T follicular helper cell (primary cell): ENCODE results near the gene AP3S2.
"Not testable (repeated sequence)": the region's sequence is repeated elsewhere in the genome, so short reads cannot be mapped to it uniquely, and the experiment has no call there.

ENCODE experiments used
- DNase-seq: peaks from one replicate; pipeline ENCODE4 v3.0.0-alpha.2; 2020; ENCODE audit warnings: low read depth

The AP3S2 gene

DNA sequence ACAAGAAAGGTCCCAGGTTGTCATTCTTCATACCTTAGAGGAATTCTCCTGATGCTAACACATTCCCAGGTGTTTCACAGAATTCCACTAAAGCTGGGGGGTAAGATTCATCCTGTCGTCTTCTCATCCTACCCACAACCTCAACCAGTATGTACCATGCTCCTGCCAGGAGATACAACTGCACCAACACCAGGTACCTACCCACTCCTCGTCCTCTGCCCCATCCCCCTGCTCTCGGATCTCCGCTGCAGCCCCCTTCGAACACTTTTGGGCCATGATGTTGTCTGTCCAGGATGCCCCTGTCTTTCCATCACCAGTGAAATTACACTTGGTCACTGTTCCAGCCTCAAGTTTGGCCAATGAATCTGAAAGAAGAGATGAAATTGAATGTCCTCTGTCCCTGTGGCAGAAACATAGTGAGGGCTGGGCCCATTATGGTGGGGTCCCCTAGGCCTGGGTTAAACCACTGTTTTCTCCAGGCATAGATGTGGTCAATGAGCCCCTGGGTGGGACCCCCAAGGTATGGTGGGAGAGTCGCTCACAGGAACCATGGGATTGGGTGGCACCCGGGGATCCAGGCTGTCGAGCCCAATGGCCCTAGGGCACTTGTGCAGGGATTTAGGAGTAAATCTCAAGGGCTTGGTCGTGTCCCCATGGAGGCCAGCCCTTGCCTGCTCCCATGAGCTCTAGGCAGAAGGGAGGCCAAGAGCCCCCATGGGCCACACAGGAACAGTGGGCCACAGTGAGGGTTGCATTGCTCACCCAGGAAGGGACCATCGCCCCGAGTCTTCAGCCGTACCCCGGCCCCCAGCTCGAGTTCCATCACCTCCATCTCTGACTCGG lies 9.4 kb upstream of the AP3S2 start:
- no peak for DNase-seq

DNA sequence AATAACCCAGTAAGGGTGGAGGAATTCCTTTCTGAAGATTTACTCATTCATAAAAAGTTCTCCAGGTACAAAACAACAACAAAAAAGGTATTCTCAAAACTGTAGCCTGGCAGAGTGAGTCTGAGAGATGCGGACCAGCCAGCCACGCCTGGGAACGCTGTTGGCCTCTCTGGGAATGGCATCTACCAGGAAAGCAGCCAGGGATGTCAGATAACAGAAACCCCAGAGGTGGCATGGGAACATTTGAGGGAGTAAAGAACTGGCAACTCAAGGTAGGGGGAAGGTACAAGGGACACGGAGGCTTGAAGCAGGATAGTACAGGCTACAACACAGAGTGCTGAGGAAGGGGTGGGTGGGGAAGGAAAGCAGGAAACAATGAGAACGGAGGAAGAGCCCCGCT lies 7.1 kb upstream of the AP3S2 start:
- DNase-seq, result no peak

DNA sequence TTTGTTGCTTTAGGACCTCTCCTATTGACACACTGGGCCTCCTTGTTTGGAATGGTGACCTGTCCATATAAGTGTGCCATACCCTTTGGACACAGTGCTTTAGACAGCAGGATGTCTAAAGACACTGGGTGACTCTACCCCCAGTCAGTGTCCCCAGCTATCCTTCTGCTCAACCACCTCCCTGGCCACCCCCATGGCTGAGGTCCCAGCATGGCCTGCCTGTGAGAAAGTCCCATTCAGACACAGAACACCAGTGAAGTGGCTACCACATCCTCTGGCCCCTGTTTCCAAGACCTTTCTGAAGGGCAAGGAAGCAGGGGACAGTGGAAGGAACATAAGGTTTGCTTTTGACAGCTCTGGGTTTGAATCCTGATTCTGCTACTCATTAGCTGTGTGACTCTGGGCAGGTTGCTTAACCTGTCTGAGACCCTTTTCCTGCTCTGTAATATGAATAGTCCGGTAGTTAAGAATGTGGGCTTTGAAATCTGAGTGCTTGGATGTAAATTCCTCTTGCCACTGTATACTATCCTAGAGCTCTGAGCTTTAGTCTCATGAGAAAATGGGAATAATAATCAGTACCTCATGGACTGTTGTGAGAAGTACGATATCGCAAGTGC lies 6.3 kb upstream of the AP3S2 start:
- DNase-seq, result no peak

DNA sequence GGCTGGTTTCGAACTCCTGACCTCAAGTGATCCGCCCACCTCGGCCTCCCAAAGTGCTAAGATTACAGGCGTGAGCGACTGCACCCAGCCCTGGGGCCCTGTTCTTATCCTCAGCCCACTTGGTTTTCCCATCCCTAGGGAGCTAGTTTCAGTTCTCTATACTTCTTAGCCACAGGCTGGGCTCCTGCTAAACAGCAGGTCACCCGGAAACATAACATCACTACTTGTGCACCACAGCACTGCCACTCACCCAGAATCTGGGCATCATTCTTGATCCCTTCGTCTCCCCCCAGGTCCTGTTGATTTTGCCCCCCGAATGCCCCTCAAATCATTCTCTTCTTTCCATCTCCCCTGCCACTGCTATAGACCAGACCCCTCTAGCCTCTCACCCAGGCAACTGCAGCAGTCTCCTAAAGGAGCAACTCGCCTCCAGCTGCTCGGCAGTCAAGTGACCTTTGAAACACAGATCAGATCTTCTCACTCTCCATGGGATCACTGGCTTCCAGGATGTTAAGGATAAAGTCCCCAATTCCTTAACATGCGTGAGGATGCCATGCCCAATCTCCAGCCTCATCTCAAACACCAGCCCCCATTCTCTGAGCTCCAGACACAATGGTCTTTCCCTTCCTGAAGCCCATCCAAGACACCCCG lies 5.6 kb upstream of the AP3S2 start:
- DNase-seq, result no peak

DNA sequence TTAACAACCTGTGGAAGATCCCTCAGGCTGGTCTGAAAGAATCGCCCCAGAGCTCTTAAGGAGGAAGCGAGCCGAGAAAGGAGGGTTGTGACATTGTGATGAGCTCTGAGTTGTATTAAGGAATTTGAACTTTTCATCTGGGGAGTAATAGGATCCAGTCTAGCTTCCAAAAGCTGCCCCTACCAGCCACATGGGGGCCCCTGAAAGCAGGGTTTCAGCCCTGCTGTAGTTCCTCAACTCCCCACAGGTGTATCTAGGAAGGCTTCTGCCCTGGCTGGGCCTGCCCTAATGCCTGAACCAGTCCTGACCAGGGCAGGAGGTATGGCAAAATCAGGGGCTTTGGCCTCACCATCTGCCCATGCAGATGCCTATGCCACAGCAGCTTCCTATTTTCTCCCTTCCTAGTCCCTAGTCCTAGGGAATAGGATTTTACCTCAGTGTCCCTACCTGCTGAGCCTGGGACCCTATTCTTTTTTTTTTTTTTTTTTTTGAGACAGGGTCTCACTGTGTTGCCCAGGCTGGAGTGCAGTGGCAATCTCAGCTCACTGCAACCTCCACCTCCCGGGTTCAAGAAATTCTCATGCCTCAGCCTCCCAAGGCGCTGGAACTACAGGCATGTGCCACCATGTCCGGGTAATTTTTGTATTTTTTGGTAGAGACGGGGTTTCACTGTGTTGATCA lies 5.0 kb upstream of the AP3S2 start:
- peak; percentile 32 for DNase-seq

DNA sequence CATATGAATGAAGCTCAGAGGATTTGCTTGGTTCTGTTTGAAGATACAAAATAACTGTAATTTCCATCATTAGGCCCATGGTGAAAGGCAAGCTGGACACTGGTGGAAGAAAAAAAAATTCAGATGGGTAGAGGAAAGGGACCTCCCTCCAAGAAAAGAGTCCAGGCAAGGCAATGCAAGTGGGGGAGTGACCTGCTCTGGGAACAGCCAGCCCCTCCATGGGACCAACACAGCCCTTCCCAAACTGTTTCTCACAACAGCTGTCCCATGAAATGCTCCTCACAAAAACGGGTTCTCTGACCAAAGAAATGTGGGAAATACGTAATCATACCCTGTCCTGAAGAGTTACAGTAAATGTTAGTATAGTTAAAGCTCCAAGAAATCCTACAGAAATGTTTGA lies 4.4 kb upstream of the AP3S2 start:
- DNase-seq, result no peak

DNA sequence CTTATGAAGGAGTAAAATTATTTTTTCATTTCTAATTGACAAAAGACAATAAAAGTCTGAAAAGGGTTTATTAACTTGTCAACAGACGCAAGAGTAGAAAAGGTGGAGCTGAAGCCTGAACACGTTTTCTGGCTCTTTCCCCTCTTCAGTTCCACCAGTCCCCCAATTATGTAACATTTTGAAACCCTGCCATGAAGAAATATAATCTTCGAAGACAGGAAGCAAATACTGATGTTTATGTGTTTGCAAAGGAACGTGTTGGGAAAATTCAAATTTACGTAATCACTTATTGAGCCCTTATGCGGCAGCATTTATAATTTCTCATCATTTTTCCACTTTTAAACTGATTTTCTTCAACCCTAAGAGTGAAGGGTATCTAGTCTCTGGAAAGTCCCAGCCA lies 767 bp downstream of the AP3S2 start:
- no peak for DNase-seq

DNA sequence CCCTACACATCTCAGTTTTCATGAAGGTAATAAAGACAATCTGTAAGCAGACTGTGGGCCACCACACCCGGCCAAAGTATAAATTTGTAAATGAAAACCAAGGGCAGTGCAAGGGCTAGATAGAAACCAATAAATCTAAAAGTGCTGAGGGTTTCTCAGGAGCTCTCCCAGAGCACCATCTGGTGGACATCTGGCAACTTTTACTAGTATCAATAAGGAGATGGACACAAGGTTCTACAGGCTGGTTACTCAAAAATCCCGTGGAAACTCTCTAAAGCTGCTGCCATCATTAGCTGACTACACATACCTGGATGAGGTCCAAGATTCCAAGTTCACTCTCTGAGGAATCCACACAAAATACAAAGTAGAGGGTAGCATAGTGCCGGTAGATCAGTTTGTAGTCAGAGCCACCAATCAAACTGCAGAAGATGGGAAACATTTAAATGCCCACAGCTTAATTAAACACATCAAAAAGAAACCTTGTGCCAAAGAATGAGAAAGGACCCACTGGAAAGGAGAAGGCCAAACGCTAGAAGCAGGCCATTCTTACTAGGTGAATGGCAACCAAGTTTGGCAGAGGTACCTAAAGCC lies 5.5 kb downstream of the AP3S2 start:
- no peak for DNase-seq

DNA sequence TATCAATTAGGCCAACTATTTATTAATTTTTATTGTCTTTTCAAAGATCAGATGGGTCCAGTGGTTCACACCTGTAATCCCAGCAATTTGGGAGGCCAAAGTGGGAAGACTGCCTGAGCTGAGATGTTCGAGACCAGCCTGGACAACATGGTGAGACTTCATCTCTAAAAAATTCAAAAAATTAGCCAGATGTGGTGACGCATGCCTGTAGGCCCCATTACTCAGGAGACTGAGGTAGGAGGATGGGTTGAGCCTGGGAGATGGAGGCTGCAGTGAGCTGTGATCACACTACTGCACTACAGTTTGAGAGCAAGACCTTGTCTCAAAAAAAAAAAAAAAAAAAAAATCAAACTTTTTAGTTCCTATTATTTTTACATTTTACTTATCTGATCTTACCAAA lies 8.2 kb downstream of the AP3S2 start:
- DNase-seq, result no peak

DNA sequence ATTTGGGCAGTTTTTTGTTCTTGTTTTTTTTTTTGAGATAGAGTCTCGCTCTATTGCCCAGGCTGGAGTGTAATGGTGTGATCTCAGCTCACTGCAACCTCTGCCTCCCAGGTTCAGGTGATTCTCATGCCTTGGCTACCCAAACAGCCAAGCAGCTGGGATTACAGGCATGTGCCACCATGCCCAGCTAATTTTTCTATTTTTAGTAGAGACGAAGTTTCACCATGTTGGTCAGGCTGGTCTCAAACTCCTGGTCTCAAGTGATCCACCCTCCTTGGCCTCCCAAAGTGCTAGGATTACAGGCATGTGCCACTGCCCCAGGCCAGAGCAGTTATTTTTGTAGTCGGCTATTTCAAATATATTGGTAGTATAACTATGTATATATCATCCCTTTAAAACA lies 8.6 kb downstream of the AP3S2 start:
- DNase-seq, result not testable (repeated sequence)

DNA sequence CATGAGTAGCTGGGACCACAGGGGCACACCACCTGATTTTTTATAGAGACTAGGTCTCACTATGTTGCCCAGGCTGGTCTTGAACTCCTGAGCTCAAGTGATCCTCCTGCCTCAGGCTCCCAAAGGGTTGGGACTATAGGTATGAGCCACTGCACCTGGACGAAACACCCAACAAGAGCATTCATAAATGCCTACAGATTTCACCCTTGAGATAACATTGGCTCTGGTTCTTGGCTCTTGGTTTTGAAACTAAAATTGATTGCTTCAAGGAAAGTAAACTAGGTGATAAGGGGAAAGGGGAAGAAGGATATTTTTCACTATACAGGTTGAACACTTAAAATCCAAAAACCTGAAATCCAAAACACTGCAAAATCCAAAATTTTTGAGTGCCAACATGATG lies 10.3 kb downstream of the AP3S2 start:
- no peak for DNase-seq

DNA sequence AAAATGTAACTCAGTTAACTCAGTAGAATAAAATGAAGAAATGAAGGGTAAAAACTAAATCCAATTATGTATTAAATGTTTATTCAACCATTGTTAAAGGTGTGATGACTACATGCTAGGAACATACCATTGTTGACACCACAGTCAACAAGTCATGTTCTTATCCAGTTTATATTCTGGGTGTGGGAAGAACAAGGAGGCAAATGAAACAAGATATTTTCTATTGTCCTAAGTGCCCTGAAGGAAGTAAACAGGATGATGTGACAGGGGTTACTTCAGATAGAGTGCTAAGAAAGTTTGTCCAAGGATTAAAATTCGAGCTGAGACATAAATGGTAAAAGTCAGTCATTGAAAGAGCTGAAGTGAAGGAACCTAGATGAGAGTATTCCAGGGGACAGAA lies 13.1 kb downstream of the AP3S2 start:
- DNase-seq, result no peak

DNA sequence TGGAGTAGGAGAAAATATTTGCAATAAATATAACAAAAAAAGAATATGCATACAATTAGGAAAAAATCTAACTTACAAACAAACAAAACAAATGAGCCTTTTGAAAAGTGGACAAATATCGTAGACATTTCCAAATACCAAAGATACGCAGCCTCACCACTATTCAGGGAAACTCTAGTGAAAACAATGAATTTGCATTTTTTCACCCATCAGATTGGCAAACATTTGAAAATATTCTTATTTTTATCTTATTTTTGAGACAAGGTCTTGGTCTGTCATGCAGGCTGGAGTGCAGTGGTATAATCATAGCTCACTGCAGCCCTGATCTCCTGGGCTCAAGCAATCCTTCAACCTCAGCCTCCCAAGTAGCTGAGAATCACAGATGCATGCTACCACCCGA lies 15.5 kb downstream of the AP3S2 start:
- DNase-seq, result no peak

DNA sequence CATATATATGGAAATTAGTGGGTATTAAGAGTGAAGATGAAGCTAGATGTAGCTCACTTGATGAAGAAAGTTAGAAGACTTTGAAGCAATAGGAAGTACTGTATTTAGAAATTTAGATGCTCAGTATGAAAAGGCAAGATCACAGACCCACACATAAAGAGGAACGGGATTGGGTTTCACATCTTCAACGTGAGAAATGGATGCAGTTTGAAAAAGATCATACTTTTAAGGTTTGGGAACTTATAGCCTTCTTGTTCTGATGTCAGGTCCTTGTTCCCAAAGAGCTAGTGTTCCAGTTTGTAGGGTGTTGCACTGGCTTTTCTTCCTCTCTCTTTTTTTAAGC lies 16.7 kb downstream of the AP3S2 start:
- DNase-seq, result no peak

DNA sequence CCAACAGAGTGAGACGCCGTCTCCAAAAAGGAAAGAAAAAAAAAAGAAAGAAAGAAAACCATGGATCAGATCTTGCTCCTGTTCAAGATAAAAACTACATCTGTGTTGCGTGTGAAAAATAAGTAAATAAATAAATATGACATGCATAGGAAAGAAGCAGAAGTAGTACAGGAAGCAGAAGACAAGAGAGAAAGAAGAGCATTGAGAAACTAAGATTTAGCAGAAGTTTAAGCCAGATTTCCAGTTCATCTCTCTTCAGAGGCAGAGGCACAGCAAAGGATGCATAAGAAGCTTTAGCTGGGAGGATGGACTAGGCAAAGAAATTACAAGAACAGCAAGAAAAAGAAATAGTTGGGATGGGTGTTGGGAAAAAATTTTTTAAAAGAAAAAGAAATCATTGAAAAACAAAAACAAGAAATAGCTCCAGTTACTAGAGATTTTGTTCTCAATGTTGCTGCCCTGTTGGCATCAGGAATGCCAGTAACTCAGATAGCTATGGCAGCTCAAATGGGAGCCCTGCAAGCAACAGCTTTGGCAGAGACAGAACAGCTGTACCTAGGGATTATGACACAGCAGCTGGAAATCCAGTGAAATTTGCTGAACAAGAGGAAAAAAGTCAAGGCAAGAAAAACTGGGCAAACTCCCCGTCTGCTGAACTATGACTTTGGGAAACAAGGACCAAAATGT lies 17.3 kb downstream of the AP3S2 start:
- no peak for DNase-seq

DNA sequence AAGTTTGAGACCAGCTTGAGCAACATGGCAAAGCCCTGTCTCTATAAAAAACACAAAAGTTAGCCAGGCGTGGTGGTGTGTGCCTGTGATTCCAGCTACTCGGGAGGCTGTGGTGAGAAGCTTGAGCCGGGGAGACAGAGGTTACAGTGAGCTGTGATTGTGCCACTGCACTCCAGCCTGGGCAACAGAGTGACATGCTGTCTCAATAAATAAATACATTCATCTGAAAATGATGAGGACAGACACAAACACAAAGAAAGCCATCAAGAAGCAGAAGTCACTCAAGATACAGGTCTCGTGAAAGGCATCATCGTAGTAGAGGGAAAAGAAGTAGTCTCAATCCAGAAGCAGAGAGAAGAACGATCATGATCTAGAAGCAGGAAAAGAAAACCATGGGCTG lies 18.1 kb downstream of the AP3S2 start:
- DNase-seq, result no peak

DNA sequence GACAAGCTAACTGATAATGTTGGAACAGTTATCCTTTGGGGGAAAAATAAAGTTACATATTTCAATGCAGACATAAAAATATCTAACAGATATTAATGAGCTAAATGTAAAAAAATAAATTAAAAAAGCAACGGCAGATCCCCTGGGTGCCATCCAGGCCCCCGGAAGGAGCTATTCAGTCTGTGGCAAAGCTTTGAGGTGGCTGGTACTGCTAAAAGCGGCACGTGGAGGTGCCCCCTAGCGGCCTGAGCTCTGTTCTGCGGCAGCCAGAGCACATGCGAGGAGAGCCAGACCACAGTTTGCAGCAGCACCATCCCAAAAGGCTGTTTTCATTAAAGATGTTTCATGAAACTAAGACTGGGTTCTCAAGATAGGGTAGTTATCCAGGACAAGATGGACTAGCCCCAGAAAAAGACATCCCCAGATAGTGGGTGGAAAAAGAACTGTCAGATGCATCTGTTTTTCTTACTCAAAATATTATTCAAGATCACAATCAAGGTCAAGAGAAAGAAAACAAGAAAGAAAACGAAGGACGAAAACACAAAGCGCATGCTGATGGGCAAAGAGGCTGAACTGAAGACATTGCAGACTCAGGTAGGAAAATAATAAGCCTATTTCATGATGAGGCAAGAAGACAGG lies 18.7 kb downstream of the AP3S2 start:
- DNase-seq, result peak; percentile 64

DNA sequence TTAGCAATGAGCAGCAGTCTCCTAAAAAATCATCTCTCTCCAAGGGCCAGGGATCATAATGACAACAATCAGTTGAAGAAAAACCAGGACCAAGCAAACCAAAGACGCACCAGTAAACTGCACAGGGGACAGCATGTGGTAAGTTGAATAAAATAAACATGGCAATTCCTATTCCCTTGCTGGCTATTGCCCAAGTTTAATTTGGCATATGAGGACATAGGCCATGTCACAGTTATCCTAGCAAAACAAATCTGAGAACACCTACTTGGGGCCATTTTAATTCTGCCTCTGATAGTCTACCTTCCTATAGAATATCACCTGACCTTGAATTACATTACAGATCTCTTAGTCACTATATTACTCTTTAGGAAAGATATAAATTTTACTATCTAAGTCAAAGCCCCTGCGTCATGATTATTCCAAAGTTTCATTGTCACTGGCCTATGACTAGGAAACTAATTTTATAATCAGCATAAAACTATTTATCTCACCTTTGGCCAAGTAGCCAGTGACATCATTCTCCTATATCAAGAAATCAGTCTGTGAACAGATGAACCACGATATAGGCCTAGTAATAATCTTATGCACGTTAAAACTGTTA lies 23.0 kb downstream of the AP3S2 start:
- DNase-seq, result no peak

DNA sequence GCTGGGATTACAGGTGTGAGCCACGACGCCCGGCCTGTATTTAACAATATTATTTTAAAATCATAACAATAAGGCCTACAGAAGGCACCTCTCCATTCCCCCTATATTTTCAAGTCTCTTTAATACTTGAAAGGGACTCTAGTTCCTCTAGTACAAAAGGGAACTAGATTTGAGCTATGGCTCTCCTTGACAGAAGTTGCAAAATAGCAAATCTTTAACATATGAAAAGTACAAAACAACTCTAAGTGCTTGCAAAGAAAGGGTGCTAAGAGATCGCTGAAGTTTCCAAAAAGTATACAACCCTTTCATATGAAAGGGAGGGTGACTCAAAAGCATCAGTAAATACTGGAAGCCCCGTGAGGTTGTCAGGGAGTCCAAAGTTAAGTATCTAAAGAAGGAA lies 23.8 kb downstream of the AP3S2 start:
- no peak for DNase-seq

DNA sequence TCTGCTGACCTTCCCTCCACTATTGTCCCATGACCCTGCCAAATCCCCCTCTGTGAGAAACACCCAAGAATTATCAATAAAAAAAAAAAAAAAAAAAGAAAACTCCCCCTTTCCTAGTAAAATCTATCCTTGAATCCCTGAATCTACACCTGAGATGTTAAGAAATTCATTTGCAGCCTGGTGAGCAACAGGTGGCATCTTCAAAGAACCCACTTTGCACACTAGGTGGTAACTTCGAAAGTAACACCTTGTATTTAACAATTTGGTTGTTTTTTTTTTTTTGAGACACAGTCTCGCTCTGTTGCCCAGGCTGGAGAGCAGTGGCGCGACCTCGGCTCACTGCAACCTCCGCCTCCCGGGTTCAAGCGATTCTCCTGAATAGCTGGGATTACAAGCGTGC lies 24.3 kb downstream of the AP3S2 start:
- not testable (repeated sequence) for DNase-seq
